HG03558 (cell line): ENCODE data around the gene MYBBP1A.
"Not testable (repeated sequence)": the region's sequence is repeated elsewhere in the genome, so short reads cannot be mapped to it uniquely, and the experiment has no call there.

ENCODE experiments used
- ATAC-seq: cut with Tn5 transposase; IDR thresholded peaks from one replicate; pipeline ENCODE4 v1.9.1; 2021; ENCODE audit warnings: moderate number of reproducible peaks; ENCODE audit not compliant: unreplicated experiment; ENCODE audit errors: extremely low read depth

MYBBP1A gene

GRCh38 chr17:4554997-4555799, at the start of gene MYBBP1A:
MYBBP1A (minus strand) TSS chr17:4555384; CDS start chr17:4555324, 60 bp downstream.
- ATAC-seq, result peak; percentile 50

GRCh38 chr17:4604736-4605135, 49.6 kb upstream of the MYBBP1A start:
- not testable (repeated sequence) for ATAC-seq

GRCh38 chr17:4604111-4604644, 49.0 kb upstream of the MYBBP1A start:
- no peak for ATAC-seq

GRCh38 chr17:4602041-4602440, 46.9 kb upstream of the MYBBP1A start:
- no peak for ATAC-seq

GRCh38 chr17:4601326-4601725, 46.1 kb upstream of the MYBBP1A start:
- no peak for ATAC-seq

- no peak for ATAC-seq
These were observed 45.4 kb upstream of the MYBBP1A start for GRCh38 chr17:4600563-4600962.

GRCh38 chr17:4599505-4600281, 44.5 kb upstream of the MYBBP1A start:
- no peak for ATAC-seq

GRCh38 chr17:4598776-4599504, 43.8 kb upstream of the MYBBP1A start:
- no peak for ATAC-seq

GRCh38 chr17:4597975-4598374, 42.8 kb upstream of the MYBBP1A start:
- ATAC-seq, result no peak

- no peak for ATAC-seq
These were observed 41.6 kb upstream of the MYBBP1A start for GRCh38 chr17:4596636-4597380.

- ATAC-seq, result not testable (repeated sequence)
These were observed 40.6 kb upstream of the MYBBP1A start for GRCh38 chr17:4595685-4596342.

- no peak for ATAC-seq
These were observed 39.9 kb upstream of the MYBBP1A start for GRCh38 chr17:4594931-4595684.

GRCh38 chr17:4594406-4594805, 39.2 kb upstream of the MYBBP1A start:
- no peak for ATAC-seq

- ATAC-seq, result no peak
These were observed 37.8 kb upstream of the MYBBP1A start for GRCh38 chr17:4593021-4593421.

- ATAC-seq, result no peak
These were observed 37.2 kb upstream of the MYBBP1A start for GRCh38 chr17:4592240-4593005.

- ATAC-seq, result no peak
These were observed 36.3 kb upstream of the MYBBP1A start for GRCh38 chr17:4591529-4591928.

- ATAC-seq, result no peak
These were observed 35.8 kb upstream of the MYBBP1A start for GRCh38 chr17:4590981-4591453.

- not testable (repeated sequence) for ATAC-seq
These were observed 34.9 kb upstream of the MYBBP1A start for GRCh38 chr17:4590042-4590441.
